Loucy (cell line): ENCODE results near the gene NCK1.

Experiments
- EZH2phosphoT487 ChIP-seq: fragments of 200-600 bp; IDR thresholded peaks from 2 replicates; pipeline ENCODE4 v1.6.1; 2018; ENCODE audit warnings: antibody characterized with exemption, mild to moderate bottlenecking, moderate library complexity, borderline replicate concordance
- TF ChIP-seq, protein P1 (sequence below): fragments of 200-600 bp; sonication (generic); conservative IDR thresholded peaks from 2 replicates; pipeline ENCODE4 v1.5.1; 2014; ENCODE audit warnings: mild to moderate bottlenecking, antibody characterized with exemption, low read length

DNA sequence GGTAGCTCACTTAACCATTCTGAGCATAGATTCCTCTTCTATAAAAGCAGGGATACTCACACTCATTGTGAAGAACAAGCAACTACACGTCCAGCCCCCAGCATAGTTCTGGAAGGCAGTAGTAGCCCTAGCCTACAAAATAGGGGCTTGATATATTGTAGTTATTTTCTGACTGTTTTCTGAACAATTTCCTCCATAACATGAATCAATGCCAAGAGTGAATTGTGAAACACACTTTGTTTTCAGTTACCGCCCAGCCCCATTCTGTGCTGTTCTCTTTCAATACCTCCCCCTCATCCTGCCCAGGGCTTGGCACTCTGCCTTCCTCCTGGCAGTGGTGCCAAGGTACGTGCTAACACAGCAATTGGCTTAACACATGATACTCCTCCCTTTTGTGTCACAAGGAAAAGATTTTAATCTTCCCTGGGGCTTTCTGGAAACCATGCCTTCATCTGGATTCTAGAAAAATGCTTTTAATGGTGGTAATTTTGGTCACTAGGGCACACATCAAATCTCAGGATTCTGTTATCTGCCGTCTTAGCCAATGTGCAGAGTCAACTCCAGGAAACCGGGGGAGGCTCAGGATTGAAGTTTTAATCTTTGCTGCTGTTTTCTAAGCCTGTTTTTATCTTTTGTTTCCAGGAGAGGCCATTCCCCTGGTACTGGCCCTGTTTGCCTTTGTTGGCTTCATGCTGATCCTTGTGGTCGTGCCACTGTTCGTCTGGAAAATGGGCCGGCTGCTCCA is 132.9 kb downstream of the NCK1 start:
- TF ChIP-seq, protein P1, sequence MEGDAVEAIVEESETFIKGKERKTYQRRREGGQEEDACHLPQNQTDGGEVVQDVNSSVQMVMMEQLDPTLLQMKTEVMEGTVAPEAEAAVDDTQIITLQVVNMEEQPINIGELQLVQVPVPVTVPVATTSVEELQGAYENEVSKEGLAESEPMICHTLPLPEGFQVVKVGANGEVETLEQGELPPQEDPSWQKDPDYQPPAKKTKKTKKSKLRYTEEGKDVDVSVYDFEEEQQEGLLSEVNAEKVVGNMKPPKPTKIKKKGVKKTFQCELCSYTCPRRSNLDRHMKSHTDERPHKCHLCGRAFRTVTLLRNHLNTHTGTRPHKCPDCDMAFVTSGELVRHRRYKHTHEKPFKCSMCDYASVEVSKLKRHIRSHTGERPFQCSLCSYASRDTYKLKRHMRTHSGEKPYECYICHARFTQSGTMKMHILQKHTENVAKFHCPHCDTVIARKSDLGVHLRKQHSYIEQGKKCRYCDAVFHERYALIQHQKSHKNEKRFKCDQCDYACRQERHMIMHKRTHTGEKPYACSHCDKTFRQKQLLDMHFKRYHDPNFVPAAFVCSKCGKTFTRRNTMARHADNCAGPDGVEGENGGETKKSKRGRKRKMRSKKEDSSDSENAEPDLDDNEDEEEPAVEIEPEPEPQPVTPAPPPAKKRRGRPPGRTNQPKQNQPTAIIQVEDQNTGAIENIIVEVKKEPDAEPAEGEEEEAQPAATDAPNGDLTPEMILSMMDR, result no peak
- TF ChIP-seq EZH2phosphoT487, result no peak
